Measurements from ENCODE around the gene MARCKS. TPM values are rescaled to one million over a fixed set of nuclear protein-coding genes. Genes with fewer than 3 reads are reported as not detected.

Gene MARCKS
- total RNA-seq, 1 donor from 2014 or later, result 890 TPM

GRCh38 chr6:113819169-113819830, 37.8 kb upstream of the MARCKS start:
- no peak for TF ChIP-seq CTCF (IDR thresholded peaks at IDR 0.05)
- Mint-ChIP-seq H3K4me3 (ENCODE audit: unreplicated experiment) (no peak overlapping the region), H3K27me3 (ENCODE audit: unreplicated experiment) (no peaks in the 10 kb centered on the region), H3K36me3 (ENCODE audit: unreplicated experiment) (no peaks in the 10 kb centered on the region), H3K9me3 (ENCODE audit: unreplicated experiment) (peaks cover 3% of the 10 kb centered on the region), H3K27ac (ENCODE audit: unreplicated experiment) (no peak overlapping the region), H3K4me1 (ENCODE audit: unreplicated experiment) (peaks cover 18% of the 10 kb centered on the region)
- DNase-seq (ENCODE audit: extremely low spot score, unreplicated experiment), result no peak

GRCh38 chr6:113820761-113821160, 36.4 kb upstream of the MARCKS start:
- Mint-ChIP-seq H3K4me1 (ENCODE audit: unreplicated experiment) (peaks cover 20% of the 10 kb centered on the region), H3K36me3 (ENCODE audit: unreplicated experiment) (no peaks in the 10 kb centered on the region), H3K27me3 (ENCODE audit: unreplicated experiment) (no peaks in the 10 kb centered on the region), H3K4me3 (ENCODE audit: unreplicated experiment) (no peak overlapping the region), H3K27ac (ENCODE audit: unreplicated experiment) (no peak overlapping the region), H3K9me3 (ENCODE audit: unreplicated experiment) (peaks cover 3% of the 10 kb centered on the region)
- TF ChIP-seq CTCF (IDR thresholded peaks at IDR 0.05), result no peak
- DNase-seq (ENCODE audit: extremely low spot score, unreplicated experiment), result no peak

GRCh38 chr6:113821445-113821844, 35.7 kb upstream of the MARCKS start:
- Mint-ChIP-seq H3K9me3 (ENCODE audit: unreplicated experiment) (peaks cover under 1% of the 10 kb centered on the region), H3K27ac (ENCODE audit: unreplicated experiment) (no peak overlapping the region), H3K4me3 (ENCODE audit: unreplicated experiment) (no peak overlapping the region), H3K27me3 (ENCODE audit: unreplicated experiment) (no peaks in the 10 kb centered on the region), H3K4me1 (ENCODE audit: unreplicated experiment) (peaks cover 23% of the 10 kb centered on the region), H3K36me3 (ENCODE audit: unreplicated experiment) (no peaks in the 10 kb centered on the region)
- no peak for DNase-seq (ENCODE audit: extremely low spot score, unreplicated experiment)
- no peak for TF ChIP-seq CTCF (IDR thresholded peaks at IDR 0.05)

- Mint-ChIP-seq H3K9me3 (ENCODE audit: unreplicated experiment) (no peaks in the 10 kb centered on the region), H3K4me1 (ENCODE audit: unreplicated experiment) (peaks cover 13% of the 10 kb centered on the region), H3K27me3 (ENCODE audit: unreplicated experiment) (no peaks in the 10 kb centered on the region), H3K36me3 (ENCODE audit: unreplicated experiment) (no peaks in the 10 kb centered on the region), H3K27ac (ENCODE audit: unreplicated experiment) (no peak overlapping the region), H3K4me3 (ENCODE audit: unreplicated experiment) (no peak overlapping the region)
- no peak for TF ChIP-seq CTCF (IDR thresholded peaks at IDR 0.05)
- DNase-seq (ENCODE audit: extremely low spot score, unreplicated experiment), result no peak
Observed at GRCh38 chr6:113823916-113824315, 33.2 kb upstream of the MARCKS start.

- Mint-ChIP-seq H3K4me3 (ENCODE audit: unreplicated experiment) (no peak overlapping the region), H3K4me1 (ENCODE audit: unreplicated experiment) (peaks cover 13% of the 10 kb centered on the region), H3K9me3 (ENCODE audit: unreplicated experiment) (no peaks in the 10 kb centered on the region), H3K27me3 (ENCODE audit: unreplicated experiment) (no peaks in the 10 kb centered on the region), H3K36me3 (ENCODE audit: unreplicated experiment) (no peaks in the 10 kb centered on the region), H3K27ac (ENCODE audit: unreplicated experiment) (no peak overlapping the region)
- TF ChIP-seq CTCF (IDR thresholded peaks at IDR 0.05), result no peak
- no peak for DNase-seq (ENCODE audit: extremely low spot score, unreplicated experiment)
Observed at GRCh38 chr6:113824411-113824810, 32.7 kb upstream of the MARCKS start.
